ENCODE results near the gene NPAT. TPM values are rescaled to one million over a fixed set of nuclear protein-coding genes. Genes with fewer than 3 reads are reported as not detected.
"Not testable (repeated sequence)": the region's sequence is repeated elsewhere in the genome, so short reads cannot be mapped to it uniquely, and the experiment has no call there.

The NPAT gene
- total and polyA plus RNA-seq, 4 donors = 1.6 to 12.7 (median 5.9) TPM

DNA sequence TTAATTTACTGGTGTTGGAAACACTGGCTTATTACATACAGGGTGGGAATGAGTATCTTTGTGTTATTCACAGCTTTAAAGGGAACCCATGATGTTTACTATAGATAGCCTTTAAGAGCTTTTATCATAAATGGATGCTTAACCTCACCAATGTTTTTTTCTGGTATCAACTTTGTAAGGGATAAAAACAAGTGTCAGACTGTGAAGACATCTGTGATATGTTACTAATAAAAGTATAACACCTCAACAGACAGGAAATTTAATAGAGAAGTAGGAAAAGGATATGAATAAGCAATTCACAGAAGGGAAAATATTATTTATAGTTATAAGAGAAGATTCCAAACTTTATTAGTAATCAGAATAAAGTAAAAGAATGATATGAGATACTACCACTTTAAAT lies 54.8 kb downstream of the NPAT start:
- Histone ChIP-seq H3K4me1 (ENCODE audit: control insufficient read depth in 4 of 4, insufficient read depth in 4 of 4, low read length in 3 of 4) (peaks cover 0 to 7% (median 4%) of the 10 kb centered on the region in 4 donors), H3K4me3 (ENCODE audit: low read depth in 1 of 3, low read length in 3 of 3) (no peak overlapping the region), H3K36me3 (ENCODE audit: control insufficient read depth in 4 of 4, insufficient read depth in 3 of 4, low read depth in 1 of 4, low read length in 3 of 4) (peaks cover 0 to 40% (median 22%) of the 10 kb centered on the region in 4 donors), H3K9ac (ENCODE audit: low read depth in 1 of 2, low read length in 2 of 2) (no peak overlapping the region), H3K9me3 (ENCODE audit: control insufficient read depth in 4 of 4, low read length in 3 of 4) (no peaks in the 10 kb centered on the region), H3K27ac (ENCODE audit: low read depth in 1 of 2, low read length in 2 of 2) (no peak overlapping the region), H3K27me3 (ENCODE audit: control insufficient read depth in 4 of 4, insufficient read depth in 4 of 4, low read length in 3 of 4) (no peaks in the 10 kb centered on the region)
- TF ChIP-seq GABPA (IDR thresholded peaks at IDR 0.05 in 1 of 2, conservative IDR thresholded peaks at IDR 0.05 in 1 of 2) = no peak
- TF ChIP-seq JUND (IDR thresholded peaks at IDR 0.05) = no peak
- TF ChIP-seq, protein P1, sequence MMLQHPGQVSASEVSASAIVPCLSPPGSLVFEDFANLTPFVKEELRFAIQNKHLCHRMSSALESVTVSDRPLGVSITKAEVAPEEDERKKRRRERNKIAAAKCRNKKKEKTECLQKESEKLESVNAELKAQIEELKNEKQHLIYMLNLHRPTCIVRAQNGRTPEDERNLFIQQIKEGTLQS (IDR thresholded peaks at IDR 0.05) = no peak
- TF ChIP-seq, protein P2, sequence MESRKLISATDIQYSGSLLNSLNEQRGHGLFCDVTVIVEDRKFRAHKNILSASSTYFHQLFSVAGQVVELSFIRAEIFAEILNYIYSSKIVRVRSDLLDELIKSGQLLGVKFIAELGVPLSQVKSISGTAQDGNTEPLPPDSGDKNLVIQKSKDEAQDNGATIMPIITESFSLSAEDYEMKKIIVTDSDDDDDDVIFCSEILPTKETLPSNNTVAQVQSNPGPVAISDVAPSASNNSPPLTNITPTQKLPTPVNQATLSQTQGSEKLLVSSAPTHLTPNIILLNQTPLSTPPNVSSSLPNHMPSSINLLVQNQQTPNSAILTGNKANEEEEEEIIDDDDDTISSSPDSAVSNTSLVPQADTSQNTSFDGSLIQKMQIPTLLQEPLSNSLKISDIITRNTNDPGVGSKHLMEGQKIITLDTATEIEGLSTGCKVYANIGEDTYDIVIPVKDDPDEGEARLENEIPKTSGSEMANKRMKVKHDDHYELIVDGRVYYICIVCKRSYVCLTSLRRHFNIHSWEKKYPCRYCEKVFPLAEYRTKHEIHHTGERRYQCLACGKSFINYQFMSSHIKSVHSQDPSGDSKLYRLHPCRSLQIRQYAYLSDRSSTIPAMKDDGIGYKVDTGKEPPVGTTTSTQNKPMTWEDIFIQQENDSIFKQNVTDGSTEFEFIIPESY (IDR thresholded peaks at IDR 0.05) = no peak
- no peak for TF ChIP-seq YY1 (IDR thresholded peaks at IDR 0.05)
- TF ChIP-seq, protein P3, sequence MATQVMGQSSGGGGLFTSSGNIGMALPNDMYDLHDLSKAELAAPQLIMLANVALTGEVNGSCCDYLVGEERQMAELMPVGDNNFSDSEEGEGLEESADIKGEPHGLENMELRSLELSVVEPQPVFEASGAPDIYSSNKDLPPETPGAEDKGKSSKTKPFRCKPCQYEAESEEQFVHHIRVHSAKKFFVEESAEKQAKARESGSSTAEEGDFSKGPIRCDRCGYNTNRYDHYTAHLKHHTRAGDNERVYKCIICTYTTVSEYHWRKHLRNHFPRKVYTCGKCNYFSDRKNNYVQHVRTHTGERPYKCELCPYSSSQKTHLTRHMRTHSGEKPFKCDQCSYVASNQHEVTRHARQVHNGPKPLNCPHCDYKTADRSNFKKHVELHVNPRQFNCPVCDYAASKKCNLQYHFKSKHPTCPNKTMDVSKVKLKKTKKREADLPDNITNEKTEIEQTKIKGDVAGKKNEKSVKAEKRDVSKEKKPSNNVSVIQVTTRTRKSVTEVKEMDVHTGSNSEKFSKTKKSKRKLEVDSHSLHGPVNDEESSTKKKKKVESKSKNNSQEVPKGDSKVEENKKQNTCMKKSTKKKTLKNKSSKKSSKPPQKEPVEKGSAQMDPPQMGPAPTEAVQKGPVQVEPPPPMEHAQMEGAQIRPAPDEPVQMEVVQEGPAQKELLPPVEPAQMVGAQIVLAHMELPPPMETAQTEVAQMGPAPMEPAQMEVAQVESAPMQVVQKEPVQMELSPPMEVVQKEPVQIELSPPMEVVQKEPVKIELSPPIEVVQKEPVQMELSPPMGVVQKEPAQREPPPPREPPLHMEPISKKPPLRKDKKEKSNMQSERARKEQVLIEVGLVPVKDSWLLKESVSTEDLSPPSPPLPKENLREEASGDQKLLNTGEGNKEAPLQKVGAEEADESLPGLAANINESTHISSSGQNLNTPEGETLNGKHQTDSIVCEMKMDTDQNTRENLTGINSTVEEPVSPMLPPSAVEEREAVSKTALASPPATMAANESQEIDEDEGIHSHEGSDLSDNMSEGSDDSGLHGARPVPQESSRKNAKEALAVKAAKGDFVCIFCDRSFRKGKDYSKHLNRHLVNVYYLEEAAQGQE (IDR thresholded peaks at IDR 0.05) = no peak
- TF ChIP-seq, protein P4, sequence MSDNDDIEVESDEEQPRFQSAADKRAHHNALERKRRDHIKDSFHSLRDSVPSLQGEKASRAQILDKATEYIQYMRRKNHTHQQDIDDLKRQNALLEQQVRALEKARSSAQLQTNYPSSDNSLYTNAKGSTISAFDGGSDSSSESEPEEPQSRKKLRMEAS (IDR thresholded peaks at IDR 0.05) = no peak
- no peak for TF ChIP-seq RXRA (IDR thresholded peaks at IDR 0.05)
- TF ChIP-seq FOXA2 (IDR thresholded peaks at IDR 0.05) = no peak
- TF ChIP-seq RAD21 (IDR thresholded peaks at IDR 0.05) = no peak
- no peak for TF ChIP-seq HNF4G (IDR thresholded peaks at IDR 0.05)
- no peak for DNase-seq (ENCODE audit: low spot score)

DNA sequence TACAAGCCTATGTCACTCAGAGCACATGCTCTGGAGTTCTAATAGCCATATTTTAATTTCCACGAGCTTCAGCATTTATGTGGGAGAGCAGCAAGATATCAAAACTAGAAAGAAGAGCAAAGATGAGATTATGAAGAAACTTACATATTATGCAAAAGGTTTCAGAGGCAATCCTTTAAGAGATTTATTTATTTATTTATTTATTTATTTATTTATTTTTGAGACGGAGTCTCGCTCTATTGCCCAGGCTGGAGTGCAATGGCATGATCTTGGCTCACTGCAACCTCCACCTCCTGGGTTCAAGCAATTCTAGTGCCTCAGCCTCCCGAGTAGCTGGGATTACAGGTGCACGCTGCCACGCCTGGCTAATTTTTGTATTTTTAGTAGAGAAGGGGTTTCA lies 59.6 kb downstream of the NPAT start:
- H3K27me3 ChIP-seq (ENCODE audit: control insufficient read depth in 4 of 4, insufficient read depth in 4 of 4, low read length in 3 of 4); H3K9me3 ChIP-seq (ENCODE audit: control insufficient read depth in 4 of 4, low read length in 3 of 4); H3K27ac ChIP-seq (ENCODE audit: low read depth in 1 of 2, low read length in 2 of 2); H3K4me3 ChIP-seq (ENCODE audit: low read depth in 1 of 3, low read length in 3 of 3); H3K4me1 ChIP-seq (ENCODE audit: control insufficient read depth in 4 of 4, insufficient read depth in 4 of 4, low read length in 3 of 4); DNase-seq (ENCODE audit: low spot score); H3K9ac ChIP-seq (ENCODE audit: low read depth in 1 of 2, low read length in 2 of 2): not testable (repeated sequence)
- peaks cover 3 to 47% (median 42%) of the 10 kb centered on the region in 4 donors for H3K36me3 ChIP-seq (ENCODE audit: control insufficient read depth in 4 of 4, insufficient read depth in 3 of 4, low read depth in 1 of 4, low read length in 3 of 4)
- 90% methylated on average over 6 of the region's 6 CpGs for WGBS

DNA sequence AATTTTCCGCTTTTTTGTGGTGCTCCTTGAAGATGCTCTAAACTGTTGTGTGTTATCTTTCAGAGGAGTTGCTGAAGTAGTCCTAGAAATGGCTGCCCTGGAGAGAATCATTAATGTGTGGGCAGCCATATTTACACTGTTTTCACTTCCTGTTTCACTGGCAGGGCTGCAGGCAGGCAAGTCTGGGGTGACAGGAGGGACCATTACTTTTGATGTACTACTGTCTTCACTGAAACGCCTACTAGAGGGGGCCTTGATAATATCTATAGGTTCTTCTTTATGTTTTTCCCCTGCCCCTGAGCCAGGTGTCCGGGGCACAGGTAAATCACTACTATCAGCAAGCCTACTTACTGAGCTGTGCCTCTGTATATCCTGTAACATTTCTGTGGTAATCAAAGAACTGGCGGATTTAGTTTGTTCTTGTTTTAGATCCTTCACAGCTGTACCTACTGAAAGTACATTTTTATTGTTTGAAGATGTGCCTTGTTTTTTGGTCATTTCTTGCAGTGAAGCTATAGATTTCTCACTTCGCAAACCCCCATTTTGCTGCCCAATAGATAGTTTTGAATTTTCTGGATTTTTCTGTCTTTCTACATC lies 61.4 kb downstream of the NPAT start:
- Histone ChIP-seq H3K9me3 (ENCODE audit: control insufficient read depth in 4 of 4, low read length in 3 of 4) (no peaks in the 10 kb centered on the region), H3K36me3 (ENCODE audit: control insufficient read depth in 4 of 4, insufficient read depth in 3 of 4, low read depth in 1 of 4, low read length in 3 of 4) (peaks cover 3 to 39% (median 37%) of the 10 kb centered on the region in 4 donors), H3K4me3 (ENCODE audit: low read depth in 1 of 3, low read length in 3 of 3) (no peak overlapping the region), H3K9ac (ENCODE audit: low read depth in 1 of 2, low read length in 2 of 2) (no peak overlapping the region), H3K4me1 (ENCODE audit: control insufficient read depth in 4 of 4, insufficient read depth in 4 of 4, low read length in 3 of 4) (no peaks in the 10 kb centered on the region), H3K27ac (ENCODE audit: low read depth in 1 of 2, low read length in 2 of 2) (no peak overlapping the region), H3K27me3 (ENCODE audit: control insufficient read depth in 4 of 4, insufficient read depth in 4 of 4, low read length in 3 of 4) (no peaks in the 10 kb centered on the region)
- TF ChIP-seq, protein P1 (IDR thresholded peaks at IDR 0.05) = no peak
- TF ChIP-seq JUND (IDR thresholded peaks at IDR 0.05) = no peak
- no peak for TF ChIP-seq RXRA (IDR thresholded peaks at IDR 0.05)
- TF ChIP-seq, protein P2 (IDR thresholded peaks at IDR 0.05) = no peak
- TF ChIP-seq EGR1 (IDR thresholded peaks at IDR 0.05; ENCODE audit: low read depth in 2 of 2) = no peak
- TF ChIP-seq HNF4A (conservative IDR thresholded peaks at IDR 0.05) = no peak
- no peak for DNase-seq (ENCODE audit: low spot score)
- 90% methylated on average over 5 of the region's 5 CpGs for WGBS

Data from liver (tissue), 9 donors.